ENCODE measurements around the gene HMX1.

DNA sequence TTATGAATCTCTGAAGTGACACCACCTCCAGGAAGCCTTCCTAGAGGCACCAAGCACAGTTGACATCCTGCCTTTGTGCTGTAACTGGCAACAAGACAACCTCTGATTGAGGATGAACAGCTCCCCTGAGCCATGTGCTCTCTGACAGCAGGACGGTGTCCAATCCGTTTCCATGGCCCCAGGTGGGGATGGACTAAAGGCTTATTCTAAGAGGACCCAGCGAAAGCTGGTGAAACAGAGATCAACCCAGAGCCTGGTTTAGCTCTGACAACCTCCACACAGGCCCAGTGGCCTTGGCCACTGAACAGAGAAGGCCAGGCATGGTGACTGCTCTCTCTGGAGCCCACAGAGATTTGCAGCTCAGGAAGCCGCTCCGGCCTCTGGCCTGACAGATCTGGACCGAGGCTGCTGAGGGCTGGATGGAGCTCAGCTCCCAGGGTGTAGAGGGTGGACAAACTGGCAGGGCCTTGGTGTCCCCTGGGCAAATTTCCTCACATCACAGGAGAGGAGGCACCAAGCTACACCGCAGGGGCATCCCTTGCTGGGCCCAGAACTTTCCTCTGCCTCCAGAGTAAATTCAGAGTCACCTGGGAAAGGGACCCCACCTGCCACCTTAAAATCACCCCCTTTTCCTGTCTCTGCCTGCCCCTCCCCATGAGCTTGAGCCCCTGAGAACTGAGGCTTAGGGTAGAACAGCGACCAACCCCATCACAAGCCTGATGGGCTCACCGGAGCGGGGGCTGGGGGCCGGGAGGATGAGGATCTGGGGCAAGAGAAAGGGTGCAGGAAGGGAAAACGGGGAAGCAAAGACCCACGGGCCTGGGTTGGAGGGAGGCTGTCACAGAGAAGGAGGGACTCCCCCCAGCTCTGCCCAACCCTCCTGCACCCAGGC, 40.2 kb downstream of the HMX1 start:
- TF ChIP-seq POLR2AphosphoS5 (IDR thresholded peaks at IDR 0.05; ENCODE audit: low read depth) (no peak), GABPA (IDR thresholded peaks at IDR 0.05; ENCODE audit: low read depth) (no peak)
- TF ChIP-seq, protein P1, sequence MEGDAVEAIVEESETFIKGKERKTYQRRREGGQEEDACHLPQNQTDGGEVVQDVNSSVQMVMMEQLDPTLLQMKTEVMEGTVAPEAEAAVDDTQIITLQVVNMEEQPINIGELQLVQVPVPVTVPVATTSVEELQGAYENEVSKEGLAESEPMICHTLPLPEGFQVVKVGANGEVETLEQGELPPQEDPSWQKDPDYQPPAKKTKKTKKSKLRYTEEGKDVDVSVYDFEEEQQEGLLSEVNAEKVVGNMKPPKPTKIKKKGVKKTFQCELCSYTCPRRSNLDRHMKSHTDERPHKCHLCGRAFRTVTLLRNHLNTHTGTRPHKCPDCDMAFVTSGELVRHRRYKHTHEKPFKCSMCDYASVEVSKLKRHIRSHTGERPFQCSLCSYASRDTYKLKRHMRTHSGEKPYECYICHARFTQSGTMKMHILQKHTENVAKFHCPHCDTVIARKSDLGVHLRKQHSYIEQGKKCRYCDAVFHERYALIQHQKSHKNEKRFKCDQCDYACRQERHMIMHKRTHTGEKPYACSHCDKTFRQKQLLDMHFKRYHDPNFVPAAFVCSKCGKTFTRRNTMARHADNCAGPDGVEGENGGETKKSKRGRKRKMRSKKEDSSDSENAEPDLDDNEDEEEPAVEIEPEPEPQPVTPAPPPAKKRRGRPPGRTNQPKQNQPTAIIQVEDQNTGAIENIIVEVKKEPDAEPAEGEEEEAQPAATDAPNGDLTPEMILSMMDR (IDR thresholded peaks at IDR 0.05; ENCODE audit: insufficient read depth, low read length) = no peak
- TF ChIP-seq, protein P2, sequence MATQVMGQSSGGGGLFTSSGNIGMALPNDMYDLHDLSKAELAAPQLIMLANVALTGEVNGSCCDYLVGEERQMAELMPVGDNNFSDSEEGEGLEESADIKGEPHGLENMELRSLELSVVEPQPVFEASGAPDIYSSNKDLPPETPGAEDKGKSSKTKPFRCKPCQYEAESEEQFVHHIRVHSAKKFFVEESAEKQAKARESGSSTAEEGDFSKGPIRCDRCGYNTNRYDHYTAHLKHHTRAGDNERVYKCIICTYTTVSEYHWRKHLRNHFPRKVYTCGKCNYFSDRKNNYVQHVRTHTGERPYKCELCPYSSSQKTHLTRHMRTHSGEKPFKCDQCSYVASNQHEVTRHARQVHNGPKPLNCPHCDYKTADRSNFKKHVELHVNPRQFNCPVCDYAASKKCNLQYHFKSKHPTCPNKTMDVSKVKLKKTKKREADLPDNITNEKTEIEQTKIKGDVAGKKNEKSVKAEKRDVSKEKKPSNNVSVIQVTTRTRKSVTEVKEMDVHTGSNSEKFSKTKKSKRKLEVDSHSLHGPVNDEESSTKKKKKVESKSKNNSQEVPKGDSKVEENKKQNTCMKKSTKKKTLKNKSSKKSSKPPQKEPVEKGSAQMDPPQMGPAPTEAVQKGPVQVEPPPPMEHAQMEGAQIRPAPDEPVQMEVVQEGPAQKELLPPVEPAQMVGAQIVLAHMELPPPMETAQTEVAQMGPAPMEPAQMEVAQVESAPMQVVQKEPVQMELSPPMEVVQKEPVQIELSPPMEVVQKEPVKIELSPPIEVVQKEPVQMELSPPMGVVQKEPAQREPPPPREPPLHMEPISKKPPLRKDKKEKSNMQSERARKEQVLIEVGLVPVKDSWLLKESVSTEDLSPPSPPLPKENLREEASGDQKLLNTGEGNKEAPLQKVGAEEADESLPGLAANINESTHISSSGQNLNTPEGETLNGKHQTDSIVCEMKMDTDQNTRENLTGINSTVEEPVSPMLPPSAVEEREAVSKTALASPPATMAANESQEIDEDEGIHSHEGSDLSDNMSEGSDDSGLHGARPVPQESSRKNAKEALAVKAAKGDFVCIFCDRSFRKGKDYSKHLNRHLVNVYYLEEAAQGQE (IDR thresholded peaks at IDR 0.05; ENCODE audit: insufficient replicate concordance, low read depth) = no peak
